PFSK-1 (cell line): ENCODE measurements around the gene APOD.

Experiments
- POLR2AphosphoS5 ChIP-seq: IDR thresholded peaks from 2 replicates; pipeline ENCODE4 v1.6.1; 2012; ENCODE audit warnings: low read depth, mild to moderate bottlenecking, control low read depth, low read length, moderate library complexity
- SIN3A ChIP-seq: IDR thresholded peaks from 2 replicates; pipeline ENCODE4 v1.6.1; 2012; ENCODE audit warnings: mild to moderate bottlenecking, low read length, moderate library complexity, borderline replicate concordance; ENCODE audit not compliant: insufficient read depth

GRCh38 chr3:195595785-195596531 lies 12.2 kb upstream of the APOD start:
- no peak for TF ChIP-seq SIN3A
- TF ChIP-seq POLR2AphosphoS5: no peak
